NCI-H128 (cell line): ENCODE measurements around the gene GPC5.

Source experiments
- DNase-seq: peaks from one replicate; lab custom pipeline; 2025; ENCODE audit not compliant: unreplicated experiment; lab: John Stamatoyannopoulos, UW

The GPC5 gene

DNA sequence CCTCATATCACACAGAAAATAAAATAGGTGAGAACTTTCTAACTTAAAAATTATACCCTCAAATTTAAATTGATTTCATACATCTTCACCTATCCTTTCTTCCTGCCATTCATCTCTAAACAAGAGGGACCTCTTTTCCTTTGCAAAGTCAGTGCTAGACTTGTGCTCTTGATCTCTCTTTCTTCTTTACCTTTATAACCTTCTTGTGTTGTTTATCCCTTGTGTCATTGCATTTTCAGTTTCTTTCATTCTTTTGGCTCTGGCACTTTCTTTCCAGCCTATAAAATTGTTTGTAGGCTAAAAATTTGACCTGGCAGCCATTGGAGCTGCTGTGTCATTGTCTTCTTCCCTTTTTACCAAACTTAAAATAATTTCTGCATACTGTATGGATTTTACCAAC, 190.1 kb downstream of the GPC5 start:
- no peak for DNase-seq

DNA sequence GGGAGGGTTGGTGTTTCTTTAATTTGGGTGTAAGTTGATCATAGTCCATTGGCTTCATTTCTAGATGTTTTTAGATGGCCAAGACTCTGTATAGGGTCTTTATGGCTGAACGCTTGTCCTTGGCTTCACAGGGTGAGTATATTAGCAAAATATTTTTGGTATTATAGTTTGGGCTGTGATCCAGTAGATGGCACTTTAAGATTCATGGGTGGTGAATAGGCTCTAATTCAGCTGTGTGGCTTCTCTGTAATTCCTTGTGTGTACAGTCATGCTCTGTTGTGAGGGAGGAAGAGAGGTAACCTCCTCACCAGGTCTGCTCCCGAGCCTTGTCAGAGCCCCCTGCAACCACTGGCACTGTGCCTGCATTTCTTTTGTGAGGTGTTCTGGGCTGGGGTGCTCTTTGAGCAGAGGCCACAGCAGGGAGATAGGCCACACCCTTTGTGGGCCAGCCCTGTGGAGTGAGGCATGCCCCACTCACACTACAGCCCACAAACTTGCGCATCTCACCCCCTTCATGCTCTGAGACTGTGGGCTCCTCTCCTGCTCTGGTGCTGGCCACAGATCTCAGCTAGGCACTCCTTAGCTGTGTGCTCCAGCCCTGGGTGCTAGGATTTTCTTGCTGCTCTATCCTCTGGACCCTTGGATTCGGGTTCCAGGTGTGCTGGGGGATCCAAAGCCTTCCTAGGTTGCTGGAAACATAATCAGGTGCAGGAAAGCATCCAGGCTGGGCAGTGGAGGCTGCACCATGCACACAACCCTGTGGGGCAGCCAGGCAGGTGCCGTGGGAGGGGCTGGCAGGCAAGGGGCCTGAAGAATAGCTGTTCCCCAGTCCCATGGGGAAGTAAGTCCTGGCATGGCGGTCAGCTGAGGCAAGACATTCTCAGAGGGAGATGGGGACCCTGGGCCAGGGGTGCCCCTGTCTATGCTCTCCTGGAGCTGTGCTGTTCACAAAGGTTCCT, 193.9 kb downstream of the GPC5 start:
- DNase-seq = no peak

DNA sequence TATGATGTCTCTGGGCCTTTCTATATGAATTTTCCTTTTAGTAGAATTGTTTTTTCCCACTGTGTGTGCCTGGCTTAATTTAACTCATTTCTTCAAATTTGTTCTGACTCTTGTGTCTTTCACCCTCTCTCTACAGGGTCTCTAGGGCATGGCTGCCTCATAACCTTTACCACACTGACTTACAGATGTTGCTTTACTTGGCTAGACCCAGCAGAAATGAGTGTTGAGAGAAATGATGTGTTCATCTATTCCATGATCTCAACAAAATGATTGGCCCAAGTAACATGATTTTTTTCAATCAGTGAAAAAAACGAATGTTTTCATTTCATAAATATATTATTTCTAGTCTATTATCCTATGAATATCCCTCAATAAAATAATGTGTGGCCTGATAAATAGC, 195.0 kb downstream of the GPC5 start:
- no peak for DNase-seq

DNA sequence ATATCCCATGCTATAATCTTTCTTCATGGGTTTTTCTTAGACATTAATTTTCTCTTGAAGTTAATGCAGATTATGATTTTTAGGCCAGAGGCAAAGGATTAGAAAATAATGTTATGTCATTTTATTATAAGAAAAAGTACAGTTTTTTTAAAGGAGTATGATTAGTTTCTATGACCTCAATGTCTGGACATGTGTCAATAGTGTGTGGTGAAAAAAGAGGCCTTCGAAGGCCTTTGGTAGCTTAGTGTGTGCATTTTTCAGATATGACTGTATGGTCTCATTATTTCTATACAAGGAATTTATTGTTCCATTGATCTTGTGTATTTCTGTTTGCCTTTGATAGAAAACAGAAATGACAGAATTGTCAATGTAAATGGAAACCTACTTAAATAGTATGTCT, 195.6 kb downstream of the GPC5 start:
- DNase-seq = no peak

GRCh38 chr13:91595677-91596076, 197.3 kb downstream of the GPC5 start:
- DNase-seq = no peak

- DNase-seq = no peak
Measured at GRCh38 chr13:91596842-91597241, 198.4 kb downstream of the GPC5 start.

GRCh38 chr13:91598655-91599054, 200.2 kb downstream of the GPC5 start:
- no peak for DNase-seq

GRCh38 chr13:91601273-91601672, 202.9 kb downstream of the GPC5 start:
- DNase-seq = no peak

DNA sequence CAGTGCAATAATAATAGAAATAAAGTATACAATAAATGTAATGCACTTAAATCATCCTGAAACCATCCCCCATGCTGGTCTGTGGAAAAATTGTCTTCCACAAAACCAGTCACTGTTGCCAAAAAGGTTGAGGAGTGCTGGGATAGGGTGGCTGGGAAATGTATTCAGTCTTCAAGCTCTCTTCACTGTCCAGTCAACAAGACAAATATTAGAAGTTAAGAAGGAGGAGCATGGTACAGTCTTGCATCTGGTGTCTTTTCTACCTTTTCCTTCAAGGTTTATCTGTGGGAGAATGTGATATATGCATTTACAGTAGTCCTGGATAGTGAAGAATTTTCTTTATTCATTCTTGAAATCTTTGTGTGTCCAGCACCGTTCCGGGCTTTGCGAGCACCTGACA, 203.4 kb downstream of the GPC5 start:
- no peak for DNase-seq

- DNase-seq = no peak
Measured at GRCh38 chr13:91609353-91609752, 210.9 kb downstream of the GPC5 start.

DNA sequence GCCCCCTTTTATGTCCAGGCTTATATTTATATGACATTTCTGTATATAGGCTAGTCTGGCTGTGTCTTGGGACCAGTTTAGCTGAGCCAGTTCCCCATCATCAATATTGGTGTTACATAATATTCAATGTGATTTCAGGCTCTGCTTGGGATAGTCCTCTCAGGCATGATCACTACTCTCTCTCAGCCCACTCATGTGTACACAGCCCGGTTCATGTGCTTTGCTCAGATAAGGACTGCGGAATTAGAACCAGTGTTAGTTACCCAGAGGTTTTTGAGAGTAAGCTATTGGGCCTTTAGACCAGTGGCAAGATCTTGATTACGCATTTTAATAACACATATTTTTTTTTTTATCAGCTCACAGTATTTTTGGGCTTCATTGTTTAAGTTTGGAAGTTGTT, 219.9 kb downstream of the GPC5 start:
- no peak for DNase-seq

DNA sequence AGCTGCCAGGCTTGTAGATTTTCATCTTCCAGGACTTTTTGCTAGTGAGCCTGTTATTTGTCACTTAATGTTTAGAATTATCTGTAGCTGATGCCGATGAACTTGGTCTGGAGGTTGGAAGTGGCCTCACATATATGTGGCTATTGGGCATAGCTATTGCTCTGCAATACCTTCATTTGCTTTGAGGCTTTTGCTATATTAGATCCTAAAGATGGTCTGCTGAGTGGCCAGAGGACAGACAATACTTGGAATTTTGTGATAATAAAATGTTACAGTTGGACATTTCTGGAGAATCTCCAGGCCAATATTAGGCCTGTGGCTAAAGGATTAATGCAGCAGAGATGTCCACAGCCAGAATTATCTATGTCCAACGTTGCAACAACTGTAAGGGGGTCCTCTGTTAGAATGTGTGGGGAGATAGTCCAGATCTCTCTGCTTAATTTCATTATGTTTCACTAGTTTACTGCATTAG, 222.3 kb downstream of the GPC5 start:
- no peak for DNase-seq

- no peak for DNase-seq
Measured at GRCh38 chr13:91621161-91621560, 222.7 kb downstream of the GPC5 start.

DNA sequence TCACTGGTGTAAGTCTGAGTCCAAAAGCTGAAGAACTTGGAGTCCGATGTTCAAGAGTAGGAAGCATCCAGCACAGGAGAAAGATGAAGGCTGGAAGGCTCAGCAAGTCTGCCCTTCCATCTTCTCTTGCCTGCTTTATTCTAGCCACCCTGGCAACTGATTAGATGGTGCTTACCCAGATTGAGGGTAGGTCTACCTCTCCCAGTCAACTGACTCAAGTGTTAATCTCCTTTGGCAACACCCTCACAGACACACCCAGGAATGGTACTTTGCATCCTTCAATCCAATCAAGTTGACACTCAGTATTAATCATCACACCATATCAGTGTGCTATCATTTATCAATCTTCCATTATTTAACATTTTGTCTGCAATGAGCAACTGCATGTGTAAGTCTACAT, 223.5 kb downstream of the GPC5 start:
- no peak for DNase-seq

- no peak for DNase-seq
Measured at GRCh38 chr13:91622778-91623550, 224.5 kb downstream of the GPC5 start.

DNA sequence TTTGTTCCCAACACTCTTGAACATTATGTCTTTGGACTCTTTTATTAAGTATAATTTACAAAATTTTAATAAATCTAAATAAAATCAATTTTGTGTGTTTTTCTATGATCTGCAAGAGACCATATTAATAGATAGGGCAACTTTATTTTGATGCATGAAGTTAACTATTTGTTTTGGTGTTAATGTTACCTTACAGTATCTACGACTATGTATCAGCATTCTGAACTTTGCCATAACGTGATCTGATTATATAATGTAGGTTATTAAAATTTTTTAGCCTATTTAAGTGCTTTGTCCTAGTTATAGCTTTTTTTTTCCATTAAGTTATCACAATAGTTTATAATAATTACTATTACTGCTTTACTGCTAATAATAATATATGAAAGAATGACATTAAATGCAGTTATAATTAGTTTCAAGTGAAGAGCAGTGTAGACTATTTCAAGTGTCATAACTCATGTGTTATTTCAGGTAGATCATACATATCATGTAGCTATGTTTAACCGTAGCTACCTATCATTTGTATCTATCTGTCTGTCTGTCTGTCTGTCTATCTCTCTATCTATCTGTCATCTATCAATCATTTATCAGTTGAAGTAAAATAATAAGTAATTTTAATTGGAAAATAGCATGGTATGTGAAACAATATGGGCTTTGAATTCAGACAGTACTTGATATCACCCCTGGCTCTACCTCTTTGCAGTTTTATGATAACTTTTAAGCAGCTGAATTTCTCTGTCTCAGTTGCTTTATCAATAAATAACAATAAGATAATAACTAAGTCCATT, 229.7 kb downstream of the GPC5 start:
- no peak for DNase-seq

GRCh38 chr13:91630946-91631345, 232.5 kb downstream of the GPC5 start:
- no peak for DNase-seq

GRCh38 chr13:91632086-91632485, 233.7 kb downstream of the GPC5 start:
- no peak for DNase-seq

GRCh38 chr13:91639330-91639729, 240.9 kb downstream of the GPC5 start:
- no peak for DNase-seq

DNA sequence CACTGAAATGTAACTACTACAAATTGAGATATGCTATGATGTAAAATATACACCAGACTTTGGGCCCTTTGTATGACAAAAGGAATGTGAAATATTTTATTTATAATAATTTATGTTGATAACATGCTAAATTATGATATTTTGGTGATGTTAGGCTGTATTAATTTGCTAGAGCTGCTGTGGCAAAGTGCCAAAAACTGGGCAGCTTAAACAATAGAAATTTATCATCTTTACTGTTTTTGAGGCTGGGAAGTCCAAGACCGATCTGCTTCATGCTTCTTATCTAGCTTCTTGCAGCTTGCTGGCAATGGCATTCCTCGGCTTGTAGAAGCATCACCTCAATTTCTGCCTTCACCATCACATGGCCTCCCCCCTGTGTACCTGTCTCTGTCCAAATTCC, 245.0 kb downstream of the GPC5 start:
- DNase-seq = no peak

DNA sequence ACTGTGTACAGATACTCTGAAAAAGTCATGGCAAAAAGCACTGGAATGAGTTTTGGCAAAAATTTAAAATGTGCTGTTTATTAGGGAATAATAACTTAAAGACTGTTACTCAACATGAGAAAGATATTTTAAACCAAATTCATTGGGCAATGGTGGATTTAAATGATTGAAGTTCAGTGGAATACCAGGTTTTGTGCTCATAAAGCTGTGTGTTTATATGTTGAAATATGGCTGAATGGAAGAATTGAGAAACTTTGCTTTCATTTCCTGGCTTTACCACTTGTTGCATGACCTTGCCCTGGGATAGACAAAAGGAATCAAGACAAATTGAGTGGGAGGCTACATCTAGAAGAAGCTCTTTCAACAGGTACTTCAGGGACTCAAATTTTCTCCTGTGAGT, 246.4 kb downstream of the GPC5 start:
- DNase-seq = no peak
